Measurements from ENCODE around the gene ALDH1A3. TPM values are rescaled to one million over a fixed set of nuclear protein-coding genes. Genes with fewer than 3 reads are reported as not detected.

The ALDH1A3 gene
- total RNA-seq, 1 donor from 2014 or later, result 10.9 TPM

- intact Hi-C loops (cut with DNase I), result no loop called here
- Histone ChIP-seq H3K27ac (no peak overlapping the region), H3K9me3 (no peaks in the 10 kb centered on the region), H3K4me3 (no peak overlapping the region), H3K4me1 (no peaks in the 10 kb centered on the region), H3K27me3 (no peaks in the 10 kb centered on the region), H3K36me3 (no peaks in the 10 kb centered on the region)
- no peak for TF ChIP-seq CTCF (IDR thresholded peaks at IDR 0.05)
- DNase-seq (ENCODE audit: low spot score in 2 of 2), result no peak
Observed at GRCh38 chr15:100861511-100861991, 18.1 kb upstream of the ALDH1A3 start.

GRCh38 chr15:100862162-100862561 is 17.5 kb upstream of the ALDH1A3 start:
- no peaks in the 10 kb centered on the region for H3K36me3 ChIP-seq

DNA sequence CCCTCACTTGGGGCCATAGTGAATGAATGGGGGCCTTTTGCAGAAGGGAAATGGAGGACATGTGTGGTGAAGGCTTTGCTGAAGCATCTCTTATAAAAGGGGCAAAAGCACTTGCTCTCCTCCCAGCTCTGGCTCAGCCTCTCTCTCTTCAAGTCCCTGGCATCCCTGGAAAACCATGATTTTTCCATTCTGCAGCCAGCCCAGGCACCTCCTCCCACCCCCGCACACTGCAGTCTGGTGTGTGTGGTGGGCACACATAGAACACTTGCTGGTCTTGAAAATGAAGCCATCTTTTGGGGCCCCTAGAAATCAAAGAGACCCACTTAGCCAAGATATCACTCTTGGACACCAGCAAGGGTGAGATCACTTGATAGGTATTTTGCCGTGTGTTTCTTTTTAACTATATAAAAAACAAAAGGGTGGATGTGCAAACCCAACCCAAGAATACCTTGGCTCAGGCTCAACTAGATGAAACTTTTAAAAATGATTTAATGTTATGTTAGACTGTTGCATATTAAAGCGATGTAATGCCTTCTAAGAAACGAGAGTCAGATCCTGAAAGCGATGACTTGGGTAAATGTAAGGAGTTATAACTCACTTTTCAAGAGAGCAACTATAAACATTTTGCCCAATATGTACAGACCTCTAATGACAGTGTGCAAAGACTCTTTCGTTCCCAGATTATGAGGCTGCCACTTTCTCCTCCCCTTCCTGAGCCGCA is 16.4 kb upstream of the ALDH1A3 start:
- Histone ChIP-seq H3K4me3 (no peak overlapping the region), H3K9me3 (no peaks in the 10 kb centered on the region), H3K27me3 (no peaks in the 10 kb centered on the region), H3K4me1 (no peaks in the 10 kb centered on the region), H3K27ac (no peak overlapping the region), H3K36me3 (no peaks in the 10 kb centered on the region)
- DNase-seq (ENCODE audit: low spot score in 2 of 2), result peak in 1 of 2 donors; percentile 1
- TF ChIP-seq CTCF (IDR thresholded peaks at IDR 0.05), result no peak
- intact Hi-C loops (cut with DNase I), result no loop called here

More at GRCh38 chr15:100862162-100862561, 17.5 kb upstream of the ALDH1A3 start:
- DNase-seq (ENCODE audit: low spot score in 2 of 2), result no peak
- H3K27me3 ChIP-seq, result no peaks in the 10 kb centered on the region
- no peak overlapping the region for H3K27ac ChIP-seq
- intact Hi-C loops (cut with DNase I), result no loop called here
- no peaks in the 10 kb centered on the region for H3K4me1 ChIP-seq
- H3K4me3 ChIP-seq, result no peak overlapping the region
- no peak for TF ChIP-seq CTCF (IDR thresholded peaks at IDR 0.05)
- H3K9me3 ChIP-seq, result no peaks in the 10 kb centered on the region

GRCh38 chr15:100863796-100864267 is 15.8 kb upstream of the ALDH1A3 start:
- intact Hi-C loops (cut with DNase I), result no loop called here
- Histone ChIP-seq H3K27me3 (no peaks in the 10 kb centered on the region), H3K27ac (no peak overlapping the region), H3K4me1 (no peaks in the 10 kb centered on the region), H3K4me3 (no peak overlapping the region), H3K9me3 (no peaks in the 10 kb centered on the region), H3K36me3 (no peaks in the 10 kb centered on the region)
- no peak for TF ChIP-seq CTCF (IDR thresholded peaks at IDR 0.05)
- DNase-seq (ENCODE audit: low spot score in 2 of 2), result no peak

DNA sequence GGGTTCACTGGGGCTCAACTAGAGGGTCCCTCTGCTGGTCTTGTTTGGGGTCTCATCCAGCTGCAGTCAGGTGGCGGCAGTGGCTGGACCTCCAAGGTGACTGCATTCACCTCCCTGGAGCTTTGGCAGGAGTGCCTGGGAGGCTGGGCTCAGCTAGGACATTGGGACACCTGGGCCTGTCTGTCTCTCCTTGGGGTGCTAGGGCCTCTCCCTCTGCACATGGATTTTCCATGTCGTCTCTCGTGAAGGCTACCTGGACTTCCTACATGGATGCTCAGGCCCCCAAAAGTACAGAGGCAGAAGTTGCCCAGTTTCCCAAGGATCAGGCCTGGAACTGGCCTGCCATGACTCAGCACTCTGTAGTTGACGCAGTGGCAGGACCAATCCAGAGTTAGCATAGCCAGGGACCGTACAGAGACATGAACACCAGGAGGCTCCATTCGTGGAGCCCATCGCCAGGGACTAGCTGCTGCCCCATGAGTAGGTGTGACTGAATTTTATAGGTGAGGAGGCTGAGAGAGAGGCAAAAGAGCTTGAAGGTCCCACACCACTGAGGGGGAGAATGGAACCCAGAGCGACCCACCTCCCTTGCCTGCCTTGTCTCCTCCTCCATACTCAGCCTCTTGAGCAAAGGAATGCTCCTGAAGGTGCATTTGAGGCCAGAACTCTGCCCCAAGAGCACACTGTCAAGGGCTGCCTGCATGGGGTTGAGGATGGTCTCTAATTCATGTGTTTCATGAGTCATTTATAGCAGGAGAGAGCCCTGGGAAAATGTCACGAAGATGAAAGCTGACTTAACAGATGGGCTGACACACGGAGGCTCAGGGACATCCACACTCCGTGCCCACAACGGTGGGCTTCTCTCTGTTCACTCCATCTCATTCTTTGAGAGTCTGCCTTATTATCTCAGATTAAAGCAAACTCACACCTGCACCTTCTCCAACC is 13.0 kb upstream of the ALDH1A3 start:
- Histone ChIP-seq H3K36me3 (no peaks in the 10 kb centered on the region), H3K27me3 (no peaks in the 10 kb centered on the region), H3K9me3 (no peaks in the 10 kb centered on the region), H3K4me1 (no peaks in the 10 kb centered on the region), H3K27ac (no peak overlapping the region), H3K4me3 (no peak overlapping the region)
- no peak for TF ChIP-seq CTCF (IDR thresholded peaks at IDR 0.05)
- DNase-seq (ENCODE audit: low spot score in 2 of 2), result no peak
- intact Hi-C loops (cut with DNase I), result no loop called here

Measured in ascending aorta (tissue), 2 donors.